A549 treated with Mapracorat at 1 μM for 4 hours (cell line): ENCODE results near the gene COQ8B. TPM values are rescaled to one million over a fixed set of nuclear protein-coding genes. Genes with fewer than 3 reads are reported as not detected.

Source experiments
- total RNA-seq: library from RNA; stranded (reverse); fragments of 200-300 nt; extraction: Qiagen RNA extraction; gene quantifications from 5 replicates; pipeline ENCODE4 v1.2.3, GENCODE V29; 2022

The COQ8B gene
- 70.0 to 99.8 TPM (median 92.0 TPM) in 5 replicates for total RNA-seq

DNA sequence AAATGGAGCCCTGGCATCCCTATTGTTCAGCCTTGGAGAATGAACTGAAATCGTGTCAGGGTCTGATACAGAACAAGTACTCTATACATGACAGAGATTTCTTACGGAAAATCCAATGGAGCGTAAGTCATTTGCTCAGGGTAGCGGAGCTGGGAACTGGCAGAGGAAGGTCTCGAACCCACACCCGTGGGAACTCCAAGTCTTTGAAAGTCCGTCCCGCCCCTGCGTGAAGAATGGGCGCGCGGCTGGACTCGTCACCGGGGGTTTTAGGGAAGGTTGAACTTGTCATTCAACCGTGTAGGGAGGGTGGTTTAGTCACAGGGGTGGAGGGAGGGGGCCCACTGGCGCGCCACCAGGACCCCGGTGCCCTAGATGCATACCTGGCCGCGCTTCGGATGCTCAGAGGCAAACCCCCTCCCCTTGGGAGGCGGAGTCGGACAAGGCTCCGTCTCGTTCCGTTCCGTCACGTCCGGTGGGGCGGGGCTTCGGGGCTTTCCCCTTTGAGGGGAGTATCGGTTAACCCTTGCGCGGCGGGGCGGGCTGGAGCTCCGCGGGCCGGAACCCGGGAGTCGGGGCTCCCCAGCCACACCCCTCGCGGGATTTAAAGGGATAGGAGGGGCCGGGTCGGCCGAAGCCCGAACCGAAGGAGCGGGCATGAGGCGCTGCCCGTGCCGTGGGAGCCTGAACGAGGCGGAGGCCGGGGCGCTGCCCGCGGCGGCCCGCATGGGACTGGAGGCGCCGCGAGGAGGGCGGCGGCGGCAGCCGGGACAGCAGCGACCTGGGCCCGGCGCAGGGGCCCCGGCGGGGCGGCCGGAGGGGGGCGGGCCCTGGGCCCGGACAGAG is at the start of gene COQ8B, which contains the start of gene ITPKC:
COQ8B (minus strand) TSS at position 405 of the 843 bp plus-strand sequence. CDS start 2,254 bp downstream, outside the sequence.
ITPKC (plus strand) TSS at position 631 of the 843 bp plus-strand sequence; CDS start at position 655, 24 bp downstream.

DNA sequence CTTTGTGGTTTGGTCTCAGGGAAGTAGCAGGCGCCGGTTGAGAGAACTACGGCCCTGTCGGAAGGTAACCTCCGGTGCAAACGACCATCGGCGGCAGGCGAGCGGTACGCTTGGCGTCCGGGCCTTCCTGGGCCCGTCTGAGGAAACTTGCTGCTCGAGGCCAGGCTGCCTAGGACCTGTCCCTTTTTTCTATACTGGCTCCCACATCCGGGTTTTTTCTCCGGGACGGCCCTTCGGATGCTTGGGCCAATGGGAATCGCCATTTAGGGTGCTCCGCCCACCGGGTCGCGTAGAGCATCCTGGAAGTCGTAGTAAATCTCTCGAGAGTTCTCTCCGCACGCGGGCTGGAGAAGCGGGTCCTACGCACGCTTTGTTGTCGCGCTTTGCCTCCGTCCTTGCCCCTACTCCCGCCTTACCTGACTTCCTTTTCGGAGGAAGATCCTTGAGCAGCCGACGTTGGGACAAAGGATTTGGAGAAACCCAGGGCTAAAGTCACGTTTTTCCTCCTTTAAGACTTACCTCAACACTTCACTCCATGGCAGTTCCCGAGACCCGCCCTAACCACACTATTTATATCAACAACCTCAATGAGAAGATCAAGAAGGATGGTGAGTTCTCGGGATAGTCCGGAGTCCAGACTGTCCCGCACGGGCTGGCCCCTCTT is 34.3 kb upstream of the COQ8B start, which contains the start of gene SNRPA:
SNRPA (plus strand) TSS at position 330 of the 664 bp plus-strand sequence; CDS start at position 536, 206 bp downstream.

DNA sequence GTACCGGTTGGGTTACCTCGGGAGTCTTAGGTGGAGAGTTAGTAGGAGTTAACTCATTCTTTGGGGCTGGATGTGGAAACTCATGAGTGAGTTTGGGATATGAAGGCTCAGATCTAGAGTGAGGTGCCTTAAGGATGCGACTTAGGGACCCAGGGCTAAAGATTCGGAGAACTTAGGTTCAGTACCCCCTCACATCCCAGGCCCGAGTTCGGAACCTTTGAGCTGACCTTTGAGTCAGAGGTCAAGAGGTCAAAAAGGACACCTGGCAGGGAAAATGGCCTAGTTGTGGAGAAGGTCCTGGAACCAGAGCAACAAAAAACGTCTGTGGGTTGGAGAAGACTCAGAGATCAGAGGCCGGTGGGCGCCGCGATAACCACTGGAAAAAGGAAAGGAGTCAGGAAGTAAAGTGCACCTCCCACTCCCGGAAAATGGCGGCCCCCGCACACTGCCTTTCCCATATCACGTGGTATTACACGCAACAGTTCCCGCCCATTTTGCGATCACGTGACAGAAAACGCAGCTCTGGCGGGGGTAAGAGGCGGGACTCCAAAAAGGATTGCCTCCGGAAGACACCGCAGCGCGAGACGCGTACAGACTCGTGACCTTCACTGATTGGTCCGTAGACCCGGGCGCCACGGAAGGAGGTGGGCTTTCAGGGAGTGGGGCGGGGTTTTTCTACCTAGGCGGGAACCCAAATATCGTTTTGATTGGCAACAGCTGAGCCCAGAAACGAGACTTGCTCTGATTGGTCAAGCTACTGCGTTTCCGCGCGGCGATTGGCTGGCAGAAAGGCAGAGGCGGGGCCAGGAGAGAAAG is 33.6 kb upstream of the COQ8B start, which contains the start of gene ACTMAP:
ACTMAP (minus strand) TSS at position 420 of the 816 bp plus-strand sequence. CDS start 674 bp downstream, outside the sequence.

DNA sequence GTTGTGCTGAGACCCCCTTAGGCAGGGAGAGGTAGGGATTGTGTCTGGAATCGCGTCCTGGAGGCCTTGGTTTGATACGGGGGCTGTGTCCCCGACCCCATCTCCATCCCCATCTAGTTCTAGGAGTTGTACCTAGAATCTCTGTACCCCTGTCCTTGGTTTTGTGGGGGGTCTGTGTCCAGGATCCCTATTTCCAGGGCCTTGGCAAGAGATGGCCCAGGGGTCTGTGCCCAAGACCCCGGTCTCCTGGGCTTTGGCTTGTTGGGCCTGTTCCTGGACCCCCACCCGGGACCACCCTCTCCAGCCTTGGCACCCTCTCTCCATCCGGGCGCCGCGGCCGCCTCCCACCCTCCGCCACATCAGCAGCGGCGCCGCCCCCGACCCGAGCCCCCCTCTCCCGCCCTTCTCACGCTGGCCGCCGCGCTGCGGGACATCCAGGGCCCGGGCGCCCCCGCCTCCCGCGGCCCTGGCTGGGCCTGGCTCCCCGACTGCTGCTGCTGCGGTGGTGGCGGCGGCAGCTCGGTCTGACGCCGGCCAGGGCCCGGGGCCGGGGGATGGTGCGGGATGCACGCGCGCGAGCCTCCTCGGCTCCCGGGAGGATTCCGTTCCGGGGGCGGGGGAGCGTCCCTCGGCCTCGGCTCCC is 26.5 kb downstream of the COQ8B start, which contains the start of gene NUMBL:
NUMBL (minus strand) TSS at position 602 of the 643 bp plus-strand sequence; CDS start at position 434, 168 bp downstream.

Other genes with a start within 250 kb of the COQ8B start
- gene SPTBN4, start 249.9 kb downstream of the COQ8B start, total RNA-seq: 0.34 to 0.85 TPM (median 0.59 TPM) in 5 replicates
- 100 to 141 TPM (median 132 TPM) in 5 replicates for gene SHKBP1, start 140.0 kb downstream of the COQ8B start, total RNA-seq
- 34.0 to 57.1 TPM (median 54.1 TPM) in 5 replicates for gene LTBP4, start 115.5 kb downstream of the COQ8B start, total RNA-seq
- gene NUMBL, start 26.2 kb downstream of the COQ8B start, total RNA-seq: 52.9 to 83.0 TPM (median 79.0 TPM) in 5 replicates
- 28.1 to 38.0 TPM (median 35.6 TPM) in 5 replicates for gene ITPKC, start 226 bp upstream of the COQ8B start, total RNA-seq
- 15.8 to 20.1 TPM (median 19.3 TPM) in 5 replicates for gene ACTMAP, start 33.6 kb upstream of the COQ8B start, total RNA-seq
- gene SNRPA, start 34.3 kb upstream of the COQ8B start, total RNA-seq: 146 to 186 TPM (median 157 TPM) in 5 replicates
- gene MIA, start 58.6 kb upstream of the COQ8B start, total RNA-seq: not detected in 5 replicates
- 14.1 to 20.4 TPM (median 18.9 TPM) in 5 replicates for gene RAB4B, start 61.4 kb upstream of the COQ8B start, total RNA-seq
- 75.4 to 103 TPM (median 94.6 TPM) in 5 replicates for gene EGLN2, start 82.3 kb upstream of the COQ8B start, total RNA-seq
- not detected in 5 replicates for gene CYP2A6, start 133.6 kb upstream of the COQ8B start, total RNA-seq
- not detected in 5 replicates for gene CYP2A7, start 165.3 kb upstream of the COQ8B start, total RNA-seq